HepG2 (cell line): ENCODE data around the gene KRTAP3-2. TPM values are rescaled to one million over a fixed set of nuclear protein-coding genes. Genes with fewer than 3 reads are reported as not detected.

Source experiments
- BCL6 ChIP-seq: IDR thresholded peaks from 2 replicates; pipeline ENCODE4 v1.6.1; 2016; ENCODE audit warnings: missing genetic modification reagents, missing compliant biosample characterization
- KDM1A ChIP-seq: IDR thresholded peaks from 2 replicates; pipeline ENCODE4 v1.6.1; 2016; ENCODE audit warnings: missing compliant biosample characterization
- MAFK ChIP-seq, 2 experiments: IDR thresholded peaks in 1 of 2; conservative IDR thresholded peaks in 1 of 2; 2 replicates each; pipeline ENCODE4 v1.6.1; 2011; ENCODE audit warnings: improper control_type of control experiment in 2 of 2, low read length in 2 of 2
- MYNN ChIP-seq: sonication (generic); formaldehyde crosslinking; IDR thresholded peaks from 2 replicates; pipeline ENCODE4 v1.4.0; 2020; ENCODE audit warnings: mild to moderate bottlenecking, low read depth, missing genetic modification reagents
- NFKB2 ChIP-seq: sonication (generic); formaldehyde crosslinking; IDR thresholded peaks from 2 replicates; pipeline ENCODE4 v1.4.0; 2020; ENCODE audit warnings: missing genetic modification reagents, borderline replicate concordance
- PAF1 ChIP-seq: IDR thresholded peaks from 2 replicates; pipeline ENCODE4 v1.6.1; 2016; ENCODE audit warnings: missing genetic modification reagents, missing compliant biosample characterization
- PAX8 ChIP-seq: sonication (generic); formaldehyde crosslinking; IDR thresholded peaks from 2 replicates; pipeline ENCODE4 v1.8.0; 2022; ENCODE audit warnings: mild to moderate bottlenecking, missing genetic modification reagents, borderline replicate concordance
- SAP130 ChIP-seq: IDR thresholded peaks from 2 replicates; pipeline ENCODE4 v1.6.1; 2016; ENCODE audit warnings: low read depth
- SIN3A ChIP-seq: IDR thresholded peaks from 2 replicates; pipeline ENCODE4 v1.6.1; 2011; ENCODE audit warnings: low read depth, mild to moderate bottlenecking, control low read depth, low read length, borderline replicate concordance
- SNAPC5 ChIP-seq: sonication (generic); formaldehyde crosslinking; IDR thresholded peaks from 2 replicates; pipeline ENCODE4 v1.8.1; 2023; ENCODE audit warnings: mild to moderate bottlenecking, missing genetic modification reagents, borderline replicate concordance
- TRAFD1 ChIP-seq: sonication (generic); formaldehyde crosslinking; IDR thresholded peaks from 2 replicates; pipeline ENCODE4 v1.5.1; 2020; ENCODE audit warnings: missing genetic modification reagents, mild to moderate bottlenecking, borderline replicate concordance
- ZBTB40 ChIP-seq, 2 experiments: fragments of 450-650 bp in 1 of 2; sonication (generic) in 1 of 2; formaldehyde crosslinking in 1 of 2; IDR thresholded peaks; 2 replicates each; pipeline versions ENCODE4 v1.6.1 to v1.8.0; 2016 to 2022; ENCODE audit warnings: antibody characterized with exemption in 1 of 2, mild to moderate bottlenecking in 1 of 2, missing genetic modification reagents in 1 of 2
- ZBTB49 ChIP-seq: sonication (generic); formaldehyde crosslinking; IDR thresholded peaks from 2 replicates; pipeline ENCODE4 v1.4.0; 2020; ENCODE audit warnings: missing genetic modification reagents, borderline replicate concordance
- ZNF580 ChIP-seq: IDR thresholded peaks from 2 replicates; pipeline ENCODE4 v1.6.1; 2016; ENCODE audit warnings: low read depth, borderline replicate concordance
- polyA plus RNA-seq, 8 experiments: library from polyadenylated mRNA; depleted of rRNA in 3 of 8; stranded (reverse) in 7 of 8; unstranded in 1 of 8; fragments of >200 nt; fragmentation: Illumina TruSeq in 4 of 8; extraction: Trizol in 4 of 8; gene quantifications; 2 replicates each; pipeline versions ENCODE4 v1.2.1 to v1.2.3, GENCODE V29; 2011 to 2016; ENCODE audit warnings: low read depth in 4 of 8, missing spikeins in 1 of 8, mixed read lengths in 1 of 8; ENCODE audit not compliant: insufficient read depth in 1 of 8
- total RNA-seq, 5 experiments: library from RNA; depleted of rRNA; stranded (reverse); fragments of >200 nt; fragmentation: Illumina TruSeq; extraction: Trizol; gene quantifications; 2 replicates each; pipeline ENCODE4 v1.2.3, GENCODE V29; 2016; ENCODE audit warnings: low read depth in 1 of 5

Gene KRTAP3-2
- total and polyA plus RNA-seq, 2 of the 13 experiments (the other 11 are each of a cell fraction or from before 2014, with no cell fraction given) = not detected

- no peak for TF ChIP-seq TRAFD1 (CRISPR knock-in tag)
- TF ChIP-seq ZBTB40 (IDR thresholded peaks at IDR 0.05) = no peak
- TF ChIP-seq ZBTB40 (CRISPR knock-in tag; IDR thresholded peaks at IDR 0.05) = no peak
- no peak for TF ChIP-seq MYNN (CRISPR knock-in tag)
- TF ChIP-seq SNAPC5 (CRISPR knock-in tag) = no peak
- no peak for TF ChIP-seq NFKB2 (CRISPR knock-in tag)
- TF ChIP-seq PAX8 (CRISPR knock-in tag) = no peak
- TF ChIP-seq SIN3A = no peak
- peak; percentile 80 for TF ChIP-seq BCL6 (CRISPR knock-in tag)
- no peak for TF ChIP-seq MAFK (conservative IDR thresholded peaks at IDR 0.05 in 1 of 2, IDR thresholded peaks at IDR 0.05 in 1 of 2; ENCODE audit: low read length in 2 of 2)
- TF ChIP-seq SAP130 (CRISPR knock-in tag) = peak; percentile 85
- no peak for TF ChIP-seq ZNF580
- TF ChIP-seq KDM1A (CRISPR knock-in tag) = peak; percentile 87; the same call in 1 of the 2 replicates
- TF ChIP-seq ZBTB49 (CRISPR knock-in tag) = no peak
- no peak for TF ChIP-seq PAF1 (CRISPR knock-in tag)
Observed at GRCh38 chr17:40958086-40958953, 41.4 kb downstream of the KRTAP3-2 start (continued).
